Stimulated activated naive CD4-positive, alpha-beta T cell treated with Interleukin-2 at 50 U/mL for 16 hours (primary cell): Measurements from ENCODE around the gene PCOLCE2.

ENCODE experiments used
- DNase-seq: peaks from one replicate; lab custom pipeline; 2025; lab: John Stamatoyannopoulos, UW

PCOLCE2 gene

GRCh38 chr3:142808103-142808917 lies 80.6 kb downstream of the PCOLCE2 start:
- DNase-seq = no peak

GRCh38 chr3:142802891-142803290 lies 86.0 kb downstream of the PCOLCE2 start:
- DNase-seq = no peak

- no peak for DNase-seq
Measured at GRCh38 chr3:142801746-142802145, 87.1 kb downstream of the PCOLCE2 start.

- no peak for DNase-seq
Measured at GRCh38 chr3:142796823-142797222, 92.1 kb downstream of the PCOLCE2 start.

GRCh38 chr3:142795332-142795731 lies 93.6 kb downstream of the PCOLCE2 start:
- DNase-seq = no peak

- DNase-seq = no peak
Measured at GRCh38 chr3:142794508-142794907, 94.4 kb downstream of the PCOLCE2 start.

GRCh38 chr3:142787719-142788118 lies 101.2 kb downstream of the PCOLCE2 start:
- DNase-seq = no peak

GRCh38 chr3:142785996-142786395 lies 102.9 kb downstream of the PCOLCE2 start:
- DNase-seq = no peak

- no peak for DNase-seq
Measured at GRCh38 chr3:142784228-142784627, 104.7 kb downstream of the PCOLCE2 start.

- DNase-seq = no peak
Measured at GRCh38 chr3:142782616-142783015, 106.3 kb downstream of the PCOLCE2 start.

GRCh38 chr3:142779591-142779990 lies 109.3 kb downstream of the PCOLCE2 start:
- DNase-seq = no peak

- no peak for DNase-seq
Measured at GRCh38 chr3:142778541-142778940, 110.3 kb downstream of the PCOLCE2 start.

GRCh38 chr3:142777927-142778326 lies 111.0 kb downstream of the PCOLCE2 start:
- DNase-seq = no peak

- DNase-seq = no peak
Measured at GRCh38 chr3:142768338-142768737, 120.5 kb downstream of the PCOLCE2 start.
